Upper lobe of left lung (tissue), 4 donors: ENCODE measurements around the gene SPEF1.

Experiments
- POLR2A ChIP-seq, 4 donors: fragments of 450-650 bp; IDR thresholded peaks; one replicate each; pipeline ENCODE4 v1.5.1; 2016 to 2017; ENCODE audit warnings: antibody characterized with exemption in 4 of 4, mild to moderate bottlenecking in 2 of 4
- POLR2AphosphoS5 ChIP-seq, 2 donors: sonication (generic); formaldehyde crosslinking; IDR thresholded peaks; one replicate each; pipeline ENCODE4 v1.5.1; 2017; ENCODE audit warnings: antibody characterized with exemption in 2 of 2
- TF ChIP-seq, protein P1 (sequence below), 6 experiments: fragments of 450-650 bp in 4 of 6; fragments of 200-600 bp in 2 of 6; sonication (generic) in 2 of 6; IDR thresholded peaks; one replicate each; pipeline ENCODE4 v1.5.1; 2016 to 2019; ENCODE audit warnings: antibody characterized with exemption in 6 of 6

- TF ChIP-seq, protein P1, sequence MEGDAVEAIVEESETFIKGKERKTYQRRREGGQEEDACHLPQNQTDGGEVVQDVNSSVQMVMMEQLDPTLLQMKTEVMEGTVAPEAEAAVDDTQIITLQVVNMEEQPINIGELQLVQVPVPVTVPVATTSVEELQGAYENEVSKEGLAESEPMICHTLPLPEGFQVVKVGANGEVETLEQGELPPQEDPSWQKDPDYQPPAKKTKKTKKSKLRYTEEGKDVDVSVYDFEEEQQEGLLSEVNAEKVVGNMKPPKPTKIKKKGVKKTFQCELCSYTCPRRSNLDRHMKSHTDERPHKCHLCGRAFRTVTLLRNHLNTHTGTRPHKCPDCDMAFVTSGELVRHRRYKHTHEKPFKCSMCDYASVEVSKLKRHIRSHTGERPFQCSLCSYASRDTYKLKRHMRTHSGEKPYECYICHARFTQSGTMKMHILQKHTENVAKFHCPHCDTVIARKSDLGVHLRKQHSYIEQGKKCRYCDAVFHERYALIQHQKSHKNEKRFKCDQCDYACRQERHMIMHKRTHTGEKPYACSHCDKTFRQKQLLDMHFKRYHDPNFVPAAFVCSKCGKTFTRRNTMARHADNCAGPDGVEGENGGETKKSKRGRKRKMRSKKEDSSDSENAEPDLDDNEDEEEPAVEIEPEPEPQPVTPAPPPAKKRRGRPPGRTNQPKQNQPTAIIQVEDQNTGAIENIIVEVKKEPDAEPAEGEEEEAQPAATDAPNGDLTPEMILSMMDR (IDR thresholded peaks at IDR 0.05) = no peak
- TF ChIP-seq POLR2A (IDR thresholded peaks at IDR 0.05) = no peak
- TF ChIP-seq POLR2AphosphoS5 (IDR thresholded peaks at IDR 0.05) = no peak
Observed at GRCh38 chr20:3767110-3767426, 14.2 kb downstream of the SPEF1 start.
